ENCODE results near the gene FXYD5.
"Not testable (repeated sequence)": the region's sequence is repeated elsewhere in the genome, so short reads cannot be mapped to it uniquely, and the experiment has no call there.

The FXYD5 gene

DNA sequence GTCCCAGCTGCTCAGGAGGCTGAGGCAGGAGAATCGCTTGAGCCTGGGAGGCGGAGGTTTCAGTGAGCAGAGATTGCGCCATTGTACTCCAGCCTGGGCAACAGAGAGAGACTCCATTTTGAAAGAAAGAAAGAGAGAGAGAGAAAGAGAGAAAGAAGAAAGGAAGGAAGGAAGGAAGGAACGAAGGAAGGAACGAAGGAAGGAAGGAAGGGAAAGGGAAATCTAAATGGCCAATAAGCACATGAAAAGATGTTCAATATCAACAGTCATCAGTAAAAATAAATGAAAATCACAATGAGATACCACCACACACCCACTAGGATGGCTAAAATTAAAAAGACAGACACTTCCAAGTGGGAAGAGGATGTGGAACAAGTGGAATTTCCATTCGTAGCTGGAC is 19.7 kb downstream of the FXYD5 start:
- TF ChIP-seq Cebpa-rat (IDR thresholded peaks at IDR 0.05), result no peak
- Histone ChIP-seq H3K4me1 (no peaks in the 10 kb centered on the region), H3K4me3 (no peak overlapping the region), H3K4me2 (no peak overlapping the region), H3K9me3 (peaks cover 9% of the 10 kb centered on the region), H3K36me3 (peaks cover 37% of the 10 kb centered on the region), H3K27ac (no peak overlapping the region), H3K9ac (no peak overlapping the region), H4K20me1 (no peaks in the 10 kb centered on the region), H3K27me3 (no peaks in the 10 kb centered on the region)

DNA sequence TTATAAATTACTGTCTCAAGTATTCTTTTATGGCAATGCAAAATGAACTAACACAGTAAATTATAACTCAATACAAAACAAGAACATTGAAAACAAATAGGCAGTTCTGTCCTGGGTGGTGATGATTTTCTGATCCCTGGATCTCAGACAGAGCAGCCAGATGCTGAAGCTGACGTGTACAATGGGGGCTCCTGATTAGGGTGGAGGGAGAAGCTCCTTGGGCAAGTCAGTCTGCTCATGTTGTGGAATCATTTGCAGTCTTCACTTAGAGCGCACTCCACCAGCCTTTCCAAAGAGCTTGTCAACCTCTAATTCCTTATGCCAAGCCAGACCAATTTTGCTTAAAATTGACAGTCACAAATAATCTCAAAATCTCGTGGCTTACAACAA is 21.6 kb downstream of the FXYD5 start:
- Histone ChIP-seq H3K27ac (no peak overlapping the region), H3K9me3 (peaks cover 9% of the 10 kb centered on the region), H3K4me3 (no peak overlapping the region), H3K36me3 (peaks cover 20% of the 10 kb centered on the region), H3K4me1 (peaks cover 7% of the 10 kb centered on the region), H3K27me3 (no peaks in the 10 kb centered on the region), H3K4me2 (no peak overlapping the region), H3K9ac (no peak overlapping the region), H4K20me1 (no peaks in the 10 kb centered on the region)
- TF ChIP-seq Cebpa-rat (IDR thresholded peaks at IDR 0.05), result no peak

DNA sequence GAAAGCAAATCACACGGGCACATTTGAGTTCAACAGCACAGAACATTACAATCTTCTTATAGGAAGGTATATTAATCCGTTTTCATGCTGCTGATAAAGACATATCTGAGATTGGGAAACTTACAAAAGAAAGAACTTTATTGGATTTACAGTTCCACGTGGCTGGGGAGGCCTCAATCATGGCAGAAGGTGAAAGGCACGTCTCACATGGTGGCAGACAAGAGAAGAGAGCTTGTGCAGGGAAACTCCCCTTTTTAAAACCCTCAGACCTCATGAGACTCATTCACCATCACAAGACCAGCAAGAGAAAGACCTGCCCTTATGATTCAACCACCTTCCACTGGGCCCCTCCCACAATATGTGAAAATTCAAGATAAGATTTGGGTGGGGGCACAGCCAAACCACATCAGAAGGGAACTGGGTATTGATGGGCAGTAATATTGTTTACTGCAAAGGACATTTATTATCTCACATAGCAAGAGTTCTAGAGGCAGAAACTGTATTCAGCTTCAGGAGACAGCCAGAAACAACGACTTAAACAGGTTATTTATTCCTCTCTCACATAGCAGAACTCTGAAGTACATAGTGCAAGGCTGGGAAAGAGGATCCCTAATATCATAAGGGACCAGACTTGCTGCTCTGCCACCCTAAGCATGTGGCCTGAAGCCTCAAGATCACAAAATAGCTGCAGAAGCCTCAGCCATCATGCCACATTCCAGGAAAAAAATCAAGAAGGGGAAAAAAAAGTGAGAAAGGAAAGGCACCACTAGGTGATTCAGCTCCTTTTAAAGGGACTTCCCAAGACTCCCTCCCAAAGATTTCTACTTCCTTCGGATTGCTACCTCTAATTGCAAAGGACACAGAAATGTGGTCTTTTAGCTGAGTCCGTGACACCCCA is 23.1 kb downstream of the FXYD5 start:
- no peaks in the 10 kb centered on the region for H3K27me3 ChIP-seq
- peaks cover 9% of the 10 kb centered on the region for H3K9me3 ChIP-seq
- H3K4me2 ChIP-seq, result no peak overlapping the region
- H3K4me1 ChIP-seq, result peaks cover 7% of the 10 kb centered on the region
- H4K20me1 ChIP-seq, result no peaks in the 10 kb centered on the region
- H3K4me3 ChIP-seq, result no peak overlapping the region
- no peak overlapping the region for H3K27ac ChIP-seq
- peaks cover 5% of the 10 kb centered on the region for H3K36me3 ChIP-seq
- no peak overlapping the region for H3K9ac ChIP-seq
- TF ChIP-seq Cebpa-rat (IDR thresholded peaks at IDR 0.05), result no peak

DNA sequence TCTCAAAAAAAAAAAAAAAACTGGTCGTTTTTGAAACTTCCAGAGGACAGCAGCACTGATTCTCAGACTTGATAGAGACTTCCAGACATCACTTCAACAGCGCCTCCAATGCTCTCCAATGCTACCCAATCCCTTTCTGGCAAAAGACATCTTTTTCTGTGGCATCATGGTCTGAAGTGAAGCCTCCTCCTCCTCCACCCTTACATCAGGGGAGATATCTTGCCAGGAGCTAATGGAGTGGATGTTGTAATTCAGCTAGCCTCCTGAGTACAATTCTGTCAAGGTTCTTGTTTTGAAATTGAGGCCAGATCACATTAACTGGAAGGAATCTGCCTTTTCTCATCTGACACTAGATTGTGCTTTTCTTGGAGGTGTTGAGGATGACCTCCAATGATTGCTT is 24.2 kb downstream of the FXYD5 start:
- no peak overlapping the region for H3K27ac ChIP-seq
- no peaks in the 10 kb centered on the region for H3K27me3 ChIP-seq
- no peak for TF ChIP-seq Cebpa-rat (IDR thresholded peaks at IDR 0.05)
- no peaks in the 10 kb centered on the region for H3K36me3 ChIP-seq
- H3K4me2 ChIP-seq, result no peak overlapping the region
- no peak overlapping the region for H3K9ac ChIP-seq
- H3K9me3 ChIP-seq, result peaks cover 9% of the 10 kb centered on the region
- no peak overlapping the region for H3K4me3 ChIP-seq
- H4K20me1 ChIP-seq, result no peaks in the 10 kb centered on the region
- H3K4me1 ChIP-seq, result peaks cover 7% of the 10 kb centered on the region

DNA sequence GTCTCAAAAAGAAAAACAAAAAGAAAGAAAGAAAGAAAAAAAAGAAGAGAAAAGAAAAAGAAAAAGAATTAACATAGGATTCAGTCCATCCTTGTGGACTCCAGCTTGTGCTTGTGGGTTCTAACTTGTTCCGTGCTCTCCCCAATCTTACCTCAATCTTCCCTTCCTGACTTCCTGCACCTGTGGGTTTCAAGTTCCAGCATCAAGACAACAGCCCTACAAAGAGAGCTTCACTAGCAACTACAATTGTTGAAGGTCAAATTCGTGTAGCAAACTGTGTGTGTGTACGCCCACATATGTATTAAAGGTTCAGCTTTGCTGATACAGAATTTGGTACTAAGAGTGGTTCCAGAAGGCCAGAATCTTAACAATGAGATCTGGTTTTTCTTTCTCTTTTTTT is 25.3 kb downstream of the FXYD5 start:
- Histone ChIP-seq H3K9ac (no peak overlapping the region), H3K4me2 (peak overlapping the region; percentile 17; the same call in 1 of the 2 replicates), H3K36me3 (no peaks in the 10 kb centered on the region), H4K20me1 (no peaks in the 10 kb centered on the region), H3K4me3 (no peak overlapping the region), H3K4me1 (peaks cover 7% of the 10 kb centered on the region), H3K27me3 (no peaks in the 10 kb centered on the region), H3K9me3 (peaks cover 9% of the 10 kb centered on the region), H3K27ac (no peak overlapping the region)
- no peak for TF ChIP-seq Cebpa-rat (IDR thresholded peaks at IDR 0.05)

DNA sequence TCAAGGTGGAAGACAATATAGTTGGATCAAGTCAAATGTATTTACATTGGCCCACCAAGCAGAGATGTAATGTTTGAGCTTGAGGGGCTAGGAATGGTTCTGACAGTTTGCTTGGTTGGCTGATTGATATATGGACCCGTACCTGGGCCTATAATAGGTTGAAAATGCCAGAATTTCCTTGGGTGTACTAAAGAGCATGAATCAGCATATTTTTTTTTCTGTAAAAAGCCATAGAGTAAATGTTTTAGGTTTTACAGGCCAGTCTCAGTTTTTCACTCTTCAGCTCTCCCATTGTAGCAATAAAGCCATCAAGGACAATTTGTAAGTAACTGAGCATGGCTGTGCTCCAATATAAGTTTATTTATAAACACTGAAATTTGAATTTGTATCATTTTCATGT is 26.9 kb downstream of the FXYD5 start:
- Histone ChIP-seq H3K9ac (no peak overlapping the region), H3K36me3 (no peaks in the 10 kb centered on the region), H3K27ac (no peak overlapping the region), H3K27me3 (no peaks in the 10 kb centered on the region), H3K4me2 (no peak overlapping the region), H3K9me3 (peaks cover 9% of the 10 kb centered on the region), H3K4me3 (no peak overlapping the region), H3K4me1 (peaks cover 7% of the 10 kb centered on the region), H4K20me1 (no peaks in the 10 kb centered on the region)
- TF ChIP-seq Cebpa-rat (IDR thresholded peaks at IDR 0.05), result no peak

DNA sequence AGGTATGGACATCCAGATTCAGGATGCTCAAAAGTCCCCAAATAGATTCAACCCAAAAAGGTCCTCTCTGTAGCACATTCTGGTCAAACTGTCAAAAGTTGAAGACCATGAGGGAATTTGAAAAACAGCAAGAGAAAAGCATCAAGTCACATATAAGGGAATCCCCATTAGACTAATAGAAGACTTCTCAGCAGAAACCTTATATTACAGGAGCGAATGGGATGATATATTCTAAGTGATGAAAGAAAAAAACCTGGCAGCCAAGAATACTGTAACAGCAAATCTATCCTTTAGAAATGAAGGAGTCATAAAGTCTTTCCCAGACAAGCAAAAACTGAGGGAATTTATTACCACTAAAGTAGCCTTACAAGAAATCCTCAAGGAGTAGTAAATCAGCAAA is 29.7 kb downstream of the FXYD5 start:
- no peak overlapping the region for H3K4me3 ChIP-seq
- TF ChIP-seq Cebpa-rat (IDR thresholded peaks at IDR 0.05), result no peak
- H3K27ac ChIP-seq, result no peak overlapping the region
- no peaks in the 10 kb centered on the region for H4K20me1 ChIP-seq
- H3K27me3 ChIP-seq, result no peaks in the 10 kb centered on the region
- peaks cover 7% of the 10 kb centered on the region for H3K4me1 ChIP-seq
- no peak overlapping the region for H3K4me2 ChIP-seq
- no peak overlapping the region for H3K9ac ChIP-seq
- no peaks in the 10 kb centered on the region for H3K36me3 ChIP-seq
- H3K9me3 ChIP-seq, result no peaks in the 10 kb centered on the region

DNA sequence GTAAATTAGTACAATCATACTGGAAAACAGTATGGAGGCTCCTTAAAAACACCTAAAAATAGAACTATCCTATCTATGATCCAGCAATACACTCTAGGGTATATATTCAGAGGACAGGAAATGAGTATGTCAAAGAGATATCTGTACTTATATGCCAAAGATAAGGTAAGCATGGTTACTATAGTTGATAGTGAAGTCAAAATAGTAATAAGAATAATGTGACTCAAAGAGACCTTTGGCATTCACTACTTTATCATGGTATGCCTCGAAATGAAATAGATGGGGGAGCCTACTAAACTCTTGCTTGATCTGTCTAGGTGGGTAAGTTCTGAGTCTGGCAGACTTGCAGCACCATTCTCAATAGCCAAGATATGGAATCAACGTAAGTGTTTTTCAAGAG is 30.3 kb downstream of the FXYD5 start:
- no peak for TF ChIP-seq Cebpa-rat (IDR thresholded peaks at IDR 0.05)
- H3K27me3 ChIP-seq, result no peaks in the 10 kb centered on the region
- no peaks in the 10 kb centered on the region for H3K9me3 ChIP-seq
- H3K4me2 ChIP-seq, result no peak overlapping the region
- no peaks in the 10 kb centered on the region for H3K36me3 ChIP-seq
- H3K27ac ChIP-seq, result no peak overlapping the region
- H4K20me1 ChIP-seq, result no peaks in the 10 kb centered on the region
- peaks cover 1% of the 10 kb centered on the region for H3K4me1 ChIP-seq
- H3K9ac ChIP-seq, result no peak overlapping the region
- H3K4me3 ChIP-seq, result no peak overlapping the region

DNA sequence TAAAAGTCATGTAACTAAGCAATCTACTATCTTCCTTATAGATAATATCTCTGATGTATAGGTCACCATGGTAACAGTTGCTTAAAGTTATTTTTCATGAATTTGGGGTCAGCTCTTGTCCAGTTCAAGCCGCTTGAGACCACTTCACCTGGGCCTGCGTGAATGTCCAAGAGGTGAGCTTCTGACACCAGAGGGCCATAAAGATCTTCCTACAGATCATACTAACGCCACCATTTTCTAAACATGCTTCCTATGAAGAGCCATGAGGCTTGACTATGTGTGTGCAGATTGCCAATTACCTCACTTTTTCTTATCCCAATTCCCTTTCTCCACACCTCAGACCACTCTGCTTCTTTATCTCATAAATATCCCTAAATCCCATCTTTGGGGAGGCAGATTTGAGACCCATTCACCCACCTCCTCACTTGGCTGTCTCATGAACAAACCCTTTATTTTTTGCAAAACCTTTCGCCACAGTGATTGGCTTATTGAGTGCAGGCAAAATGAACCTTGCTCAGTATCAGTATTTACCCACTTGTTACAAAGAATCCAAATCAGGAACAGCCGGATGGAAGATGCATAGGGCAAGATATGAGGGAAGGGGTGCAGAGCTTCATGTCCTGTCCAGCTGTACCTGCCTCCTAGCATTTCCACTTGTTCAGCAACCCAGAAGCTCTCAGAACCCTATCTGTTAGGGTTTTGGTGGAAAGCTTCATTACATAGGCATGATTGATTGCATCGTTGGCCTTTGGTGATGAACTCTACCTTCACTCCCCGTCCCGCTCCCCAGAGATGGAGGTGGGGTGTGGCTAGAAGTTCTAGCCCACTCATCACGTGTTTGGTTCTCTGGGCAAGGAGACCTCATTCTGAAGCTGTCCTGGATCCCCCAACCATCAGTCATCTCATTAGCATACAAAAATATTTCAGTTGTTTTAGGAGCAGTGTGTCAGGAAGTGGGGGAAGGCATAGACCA is 39.8 kb downstream of the FXYD5 start:
- Histone ChIP-seq H4K20me1 (no peaks in the 10 kb centered on the region), H3K36me3 (no peaks in the 10 kb centered on the region), H3K4me2 (no peak overlapping the region), H3K27me3 (no peaks in the 10 kb centered on the region), H3K4me3 (no peak overlapping the region), H3K9ac (no peak overlapping the region), H3K27ac (no peak overlapping the region), H3K9me3 (peaks cover 12% of the 10 kb centered on the region), H3K4me1 (no peaks in the 10 kb centered on the region)
- no peak for TF ChIP-seq Cebpa-rat (IDR thresholded peaks at IDR 0.05)

DNA sequence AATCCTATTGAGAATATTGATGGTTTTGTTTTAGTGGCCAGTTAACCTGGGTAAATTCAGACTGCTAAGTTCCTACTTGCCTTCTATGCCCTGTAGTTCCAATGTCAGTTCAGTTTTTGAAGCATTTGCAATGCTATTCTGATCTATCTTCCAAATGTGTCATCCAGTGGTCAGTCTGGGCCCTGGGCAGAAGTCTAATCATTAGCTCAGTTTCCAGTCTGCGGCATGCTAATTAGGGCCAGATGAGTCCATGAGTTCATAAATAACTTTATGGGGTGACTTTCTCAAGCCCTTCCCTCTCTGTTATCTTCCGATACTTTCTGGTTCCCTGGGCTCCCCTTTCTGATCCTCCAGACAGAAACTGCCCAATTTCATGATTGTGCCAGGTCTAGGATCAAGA is 41.3 kb downstream of the FXYD5 start:
- no peaks in the 10 kb centered on the region for H4K20me1 ChIP-seq
- no peak overlapping the region for H3K4me3 ChIP-seq
- no peak overlapping the region for H3K9ac ChIP-seq
- H3K4me2 ChIP-seq, result no peak overlapping the region
- H3K27ac ChIP-seq, result no peak overlapping the region
- no peaks in the 10 kb centered on the region for H3K4me1 ChIP-seq
- H3K27me3 ChIP-seq, result no peaks in the 10 kb centered on the region
- H3K9me3 ChIP-seq, result peaks cover 12% of the 10 kb centered on the region
- no peak for TF ChIP-seq Cebpa-rat (IDR thresholded peaks at IDR 0.05)
- no peaks in the 10 kb centered on the region for H3K36me3 ChIP-seq

DNA sequence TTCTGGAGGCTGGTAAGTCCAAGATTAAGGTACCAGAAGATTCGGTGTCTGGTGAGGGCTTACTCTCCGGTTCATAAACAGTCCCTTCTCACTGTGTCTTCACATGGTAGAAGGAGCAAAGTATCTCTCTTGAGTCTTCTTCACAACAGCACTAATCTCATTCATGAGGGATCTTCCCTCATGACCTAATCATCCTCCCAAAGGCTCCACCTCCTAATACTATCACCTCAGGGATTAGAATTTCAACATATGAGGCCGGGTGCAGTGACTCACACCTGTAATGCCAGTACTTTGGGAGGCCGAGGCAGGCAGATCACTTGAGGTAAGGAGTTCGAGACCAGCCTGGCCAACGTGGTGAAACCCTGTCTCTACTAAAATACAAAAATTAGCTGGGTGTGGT is 42.3 kb downstream of the FXYD5 start:
- H3K9ac ChIP-seq, H3K36me3 ChIP-seq, H3K9me3 ChIP-seq, H3K4me2 ChIP-seq, H3K27me3 ChIP-seq, H3K27ac ChIP-seq, H3K4me1 ChIP-seq, H4K20me1 ChIP-seq, H3K4me3 ChIP-seq: not testable (repeated sequence)
